Coronary artery (tissue), 2 donors: Measurements from ENCODE around the gene CNPY1.

ENCODE experiments used
- DNase-seq: peaks from one replicate; pipeline ENCODE4 v3.0.0-alpha.2; 2017; ENCODE audit warnings: low spot score
- H3K27ac ChIP-seq, 2 donors: fragments of 200-600 bp; sonication (generic); one replicate each; pipeline ENCODE4 v1.5.1; 2016 to 2019
- H3K4me3 ChIP-seq: fragments of 200-600 bp; sonication (generic); 2 replicates; pipeline ENCODE4 v1.5.1; 2016; ENCODE audit warnings: mild to moderate bottlenecking, moderate library complexity
- CTCF ChIP-seq: fragments of 200-600 bp; sonication (generic); IDR thresholded peaks from one replicate; pipeline ENCODE4 v1.5.1; 2019; ENCODE audit warnings: antibody characterized with exemption

Gene CNPY1

GRCh38 chr7:155570991-155571390, 24.6 kb upstream of the CNPY1 start:
- TF ChIP-seq CTCF = no peak
- Histone ChIP-seq H3K4me3 (no peak overlapping the region), H3K27ac (no peak overlapping the region)
- no peak for DNase-seq

- no peak overlapping the region for H3K27ac ChIP-seq
- TF ChIP-seq CTCF = no peak
- no peak for DNase-seq
- H3K4me3 ChIP-seq = no peak overlapping the region
These were observed 24.0 kb upstream of the CNPY1 start for GRCh38 chr7:155570171-155570958.

- no peak overlapping the region for H3K27ac ChIP-seq
- no peak for DNase-seq
- no peak for TF ChIP-seq CTCF
- H3K4me3 ChIP-seq = no peak overlapping the region
These were observed 23.3 kb upstream of the CNPY1 start for GRCh38 chr7:155569681-155570080.

GRCh38 chr7:155568842-155569494, 22.6 kb upstream of the CNPY1 start:
- no peak for TF ChIP-seq CTCF
- H3K27ac ChIP-seq = no peak overlapping the region
- no peak overlapping the region for H3K4me3 ChIP-seq
- no peak for DNase-seq

- DNase-seq = no peak
- no peak for TF ChIP-seq CTCF
- Histone ChIP-seq H3K27ac (no peak overlapping the region), H3K4me3 (no peak overlapping the region)
These were observed 21.9 kb upstream of the CNPY1 start for GRCh38 chr7:155568333-155568660.

GRCh38 chr7:155567646-155568332, 21.4 kb upstream of the CNPY1 start:
- Histone ChIP-seq H3K4me3 (no peak overlapping the region), H3K27ac (no peak overlapping the region)
- TF ChIP-seq CTCF = no peak
- no peak for DNase-seq
